Measurements from ENCODE around the gene ANKRD34B.

ANKRD34B gene

GRCh38 chr5:80541392-80541791 is 28.7 kb downstream of the ANKRD34B start:
- Histone ChIP-seq H3K9me3 (ENCODE audit: control insufficient read depth, insufficient read depth, low read length) (peaks cover 3% of the 10 kb centered on the region; the same call in 1 of the 2 replicates), H3K9ac (ENCODE audit: low read depth, low read length) (no peak overlapping the region), H3K36me3 (ENCODE audit: insufficient read depth, low read length) (no peaks in the 10 kb centered on the region), H3K4me1 (ENCODE audit: insufficient read depth, low read length) (no peaks in the 10 kb centered on the region)

- Histone ChIP-seq H3K4me1 (ENCODE audit: insufficient read depth, low read length) (no peaks in the 10 kb centered on the region), H3K36me3 (ENCODE audit: insufficient read depth, low read length) (no peaks in the 10 kb centered on the region), H3K9ac (ENCODE audit: low read depth, low read length) (no peak overlapping the region), H3K9me3 (ENCODE audit: control insufficient read depth, insufficient read depth, low read length) (peaks cover 3% of the 10 kb centered on the region; the same call in 1 of the 2 replicates)
Measured at GRCh38 chr5:80540691-80541090, 29.4 kb downstream of the ANKRD34B start.

DNA sequence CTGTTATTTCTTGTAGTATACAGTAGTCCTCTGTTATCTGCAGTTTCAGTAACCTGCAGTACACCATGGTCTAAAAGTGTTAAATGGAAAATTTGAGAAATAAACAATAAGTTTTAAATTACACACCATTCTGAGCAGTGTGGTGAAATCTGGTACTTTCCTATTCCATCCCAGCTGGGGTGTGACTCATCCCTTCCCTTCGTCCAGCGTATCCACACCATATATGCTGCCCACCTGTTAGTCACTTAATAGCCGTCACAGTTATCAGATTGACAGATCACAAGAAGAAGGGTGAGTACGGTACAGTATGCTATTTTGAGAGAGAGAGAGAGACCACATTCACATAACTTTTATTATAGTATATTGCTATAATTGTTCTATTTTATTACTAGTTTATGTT is 53.3 kb downstream of the ANKRD34B start:
- Histone ChIP-seq H3K4me1 (ENCODE audit: insufficient read depth, low read length) (no peaks in the 10 kb centered on the region), H3K9ac (ENCODE audit: low read depth, low read length) (no peak overlapping the region), H3K9me3 (ENCODE audit: control insufficient read depth, insufficient read depth, low read length) (no peaks in the 10 kb centered on the region), H3K36me3 (ENCODE audit: insufficient read depth, low read length) (no peaks in the 10 kb centered on the region)

DNA sequence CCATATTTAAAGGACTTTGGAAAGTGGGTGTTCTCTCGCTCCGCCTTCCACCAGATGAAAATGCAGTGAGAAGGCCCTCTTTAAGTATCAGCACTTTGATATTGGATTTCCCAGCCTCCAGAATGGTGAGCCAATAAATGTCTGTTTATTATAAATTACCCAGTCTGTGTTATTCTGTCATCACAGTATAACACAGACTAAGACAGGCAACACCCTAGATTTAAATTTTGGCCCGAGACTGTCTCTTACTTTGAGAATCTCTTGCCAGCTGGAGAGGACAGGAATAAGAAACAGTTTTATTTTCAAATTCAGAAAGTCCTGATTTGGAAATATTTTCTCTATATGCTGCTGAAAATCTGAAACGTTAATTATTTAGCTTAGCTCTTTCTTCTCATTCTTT is 60.7 kb downstream of the ANKRD34B start:
- Histone ChIP-seq H3K9me3 (ENCODE audit: control insufficient read depth, insufficient read depth, low read length) (no peaks in the 10 kb centered on the region), H3K9ac (ENCODE audit: low read depth, low read length) (no peak overlapping the region), H3K36me3 (ENCODE audit: insufficient read depth, low read length) (no peaks in the 10 kb centered on the region), H3K4me1 (ENCODE audit: insufficient read depth, low read length) (no peaks in the 10 kb centered on the region)

DNA sequence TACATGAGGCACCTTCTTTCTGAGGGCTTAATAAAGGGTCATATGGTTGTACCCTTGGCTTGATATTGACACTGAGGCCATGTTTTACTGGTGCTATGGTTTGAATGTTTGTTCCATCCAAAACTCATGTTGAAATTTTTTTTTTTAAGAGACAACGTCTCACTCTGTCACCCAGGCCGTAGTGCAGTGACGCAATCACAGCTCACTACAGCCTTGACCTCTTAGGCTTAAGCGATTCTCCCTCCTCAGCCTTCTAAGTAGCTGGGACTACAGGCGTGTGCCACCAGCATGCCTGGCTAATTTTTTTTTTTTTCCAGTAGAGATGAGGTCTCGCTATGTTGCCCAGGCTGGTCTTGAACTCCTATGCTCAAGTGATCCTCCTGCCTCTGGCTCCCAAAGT is 61.2 kb downstream of the ANKRD34B start:
- H3K9ac ChIP-seq (ENCODE audit: low read depth, low read length): no peak overlapping the region
- H3K36me3 ChIP-seq (ENCODE audit: insufficient read depth, low read length): no peaks in the 10 kb centered on the region
- H3K4me1 ChIP-seq (ENCODE audit: insufficient read depth, low read length): no peaks in the 10 kb centered on the region
- H3K9me3 ChIP-seq (ENCODE audit: control insufficient read depth, insufficient read depth, low read length): no peaks in the 10 kb centered on the region

GRCh38 chr5:80507663-80508062 is 62.4 kb downstream of the ANKRD34B start:
- no peak overlapping the region for H3K9ac ChIP-seq (ENCODE audit: low read depth, low read length)
- no peaks in the 10 kb centered on the region for H3K9me3 ChIP-seq (ENCODE audit: control insufficient read depth, insufficient read depth, low read length)
- H3K4me1 ChIP-seq (ENCODE audit: insufficient read depth, low read length): no peaks in the 10 kb centered on the region
- no peaks in the 10 kb centered on the region for H3K36me3 ChIP-seq (ENCODE audit: insufficient read depth, low read length)
